Endothelial cell of umbilical vein (primary cell): ENCODE measurements around the gene GLTP. TPM values are rescaled to one million over a fixed set of nuclear protein-coding genes. Genes with fewer than 3 reads are reported as not detected.

Experiments
- BruUV-seq: library from RNA; stranded (reverse); fragments of 400-500 nt; replicated peaks from 2 replicates; lab custom pipeline; 2021; lab: Mats Ljungman, UMichigan
- CTCF ChIA-PET: fragments of 300-600, 350-600 bp; sonication (Branson Sonifier 250); formaldehyde crosslinking; loops from one replicate; lab custom pipeline; 2021; ENCODE audit warnings: antibody characterized with exemption, inconsistent platforms; lab: Charles Lee
- POLR2A ChIA-PET: fragments of 300-600, 350-600 bp; sonication (Branson Sonifier 250); formaldehyde crosslinking; loops from one replicate; lab custom pipeline; 2021; ENCODE audit warnings: antibody characterized with exemption, inconsistent platforms; lab: Charles Lee
- DNase-seq: peaks from one replicate; pipeline ENCODE4 v3.0.0-alpha.2; 2011; ENCODE audit warnings: low read depth, low spot score
- FAIRE-seq: peaks from 2 replicates; lab custom pipeline; 2011; peaks lifted over from hg19 to GRCh38; lab: Jason Lieb, UNC
- H2AFZ ChIP-seq: 2 replicates; pipeline ENCODE4 v1.6.0; 2012; ENCODE audit warnings: low read depth, low read length, control low read depth, inconsistent platforms
- H3K27ac ChIP-seq: 2 replicates; pipeline ENCODE4 v1.5.1; 2011; ENCODE audit warnings: low read depth, mild to moderate bottlenecking, control low read depth, low read length, moderate library complexity; ENCODE audit not compliant: insufficient read depth
- H3K27me3 ChIP-seq, 2 experiments: 2 replicates each; pipeline versions ENCODE4 v1.6.0 to v1.6.1; 2011; ENCODE audit warnings: low read length in 2 of 2, mixed read lengths in 1 of 2; ENCODE audit not compliant: control insufficient read depth in 2 of 2, insufficient read depth in 2 of 2
- H3K36me3 ChIP-seq, 2 experiments: 2 replicates in 1 of 2; 3 replicates in 1 of 2; pipeline ENCODE4 v1.5.1; 2011; ENCODE audit warnings: low read length in 2 of 2, mild to moderate bottlenecking in 1 of 2, moderate library complexity in 1 of 2; ENCODE audit not compliant: control insufficient read depth in 2 of 2, insufficient read depth in 2 of 2; ENCODE audit errors: extremely low read depth in 1 of 2
- H3K4me1 ChIP-seq: 3 replicates; pipeline ENCODE4 v1.5.1; 2011; ENCODE audit warnings: mild to moderate bottlenecking, low read length; ENCODE audit not compliant: control insufficient read depth, insufficient read depth; ENCODE audit errors: extremely low read depth
- H3K4me2 ChIP-seq: 2 replicates; pipeline ENCODE4 v1.6.1; 2011; ENCODE audit warnings: low read length, control low read depth, mixed read lengths; ENCODE audit not compliant: insufficient read depth
- H3K4me3 ChIP-seq, 3 experiments: fragments of 200-600 bp in 1 of 3; sonication (generic), shearing (Covaris generic) in 1 of 3; replicated peaks in 1 of 3; 2 replicates each; pipeline ENCODE4 v1.5.1; 2011 to 2016; ENCODE audit warnings: control low read depth in 3 of 3, low read length in 3 of 3, mild to moderate bottlenecking in 2 of 3, inconsistent platforms in 1 of 3, low read depth in 1 of 3, moderate library complexity in 1 of 3; ENCODE audit not compliant: insufficient read depth in 1 of 3
- H3K79me2 ChIP-seq: 2 replicates; pipeline ENCODE4 v1.6.0; 2012; ENCODE audit warnings: low read length, inconsistent platforms; ENCODE audit not compliant: control insufficient read depth, insufficient read depth
- H3K9ac ChIP-seq: replicated peaks from 2 replicates; pipeline ENCODE3; 2011; ENCODE audit warnings: low read length, control low read depth; ENCODE audit not compliant: insufficient read depth; ENCODE audit errors: extremely low read depth
- H3K9me1 ChIP-seq: replicated peaks from 3 replicates; pipeline ENCODE4 v1.6.0; 2011; ENCODE audit warnings: mild to moderate bottlenecking, low read length; ENCODE audit not compliant: control insufficient read depth, insufficient read depth; ENCODE audit errors: extremely low read depth
- H3K9me3 ChIP-seq: replicated peaks from 2 replicates; pipeline ENCODE4 v1.5.1; 2012; ENCODE audit warnings: low read length, inconsistent platforms; ENCODE audit not compliant: control insufficient read depth, insufficient read depth
- H4K20me1 ChIP-seq: replicated peaks from 2 replicates; pipeline ENCODE3; 2011; ENCODE audit warnings: mild to moderate bottlenecking, low read length; ENCODE audit not compliant: control insufficient read depth, insufficient read depth; ENCODE audit errors: extremely low read depth
- EZH2 ChIP-seq: IDR thresholded peaks from 2 replicates; pipeline ENCODE4 v1.6.1; 2012; ENCODE audit warnings: borderline replicate concordance, low read depth, mild to moderate bottlenecking, moderate library complexity, low read length, inconsistent platforms; ENCODE audit not compliant: severe bottlenecking
- FOS ChIP-seq: IDR thresholded peaks from 2 replicates; pipeline ENCODE4 v1.6.1; 2011; ENCODE audit warnings: mild to moderate bottlenecking, low read length, moderate library complexity, borderline replicate concordance; ENCODE audit not compliant: insufficient read depth
- GATA2 ChIP-seq: IDR thresholded peaks from 2 replicates; pipeline ENCODE4 v1.7.0; 2011; ENCODE audit warnings: low read depth, mild to moderate bottlenecking, moderate library complexity, mixed read lengths, low read length; ENCODE audit not compliant: insufficient read length, insufficient read depth
- JUN ChIP-seq: IDR thresholded peaks from 2 replicates; pipeline ENCODE4 v1.6.1; 2011; ENCODE audit warnings: borderline replicate concordance, low read depth; ENCODE audit not compliant: insufficient read length, insufficient read depth
- MAX ChIP-seq: IDR thresholded peaks from 2 replicates; pipeline ENCODE4 v1.6.1; 2011; ENCODE audit not compliant: insufficient read depth, insufficient read length
- MYC ChIP-seq: IDR thresholded peaks from one replicate; pipeline ENCODE4 v1.6.1; 2011; ENCODE audit warnings: mild to moderate bottlenecking, low read depth, low read length
- POLR2A ChIP-seq: IDR thresholded peaks from 2 replicates; pipeline ENCODE4 v1.6.1; 2012; ENCODE audit warnings: low read depth, mild to moderate bottlenecking, control low read depth, low read length
- POLR2AphosphoS5 ChIP-seq: IDR thresholded peaks from 2 replicates; pipeline ENCODE4 v1.6.1; 2012; ENCODE audit warnings: low read depth, mild to moderate bottlenecking, control low read depth, low read length, moderate library complexity; ENCODE audit not compliant: insufficient read depth
- dilution Hi-C: fragments of 300-500 bp; cut with MboI; formaldehyde crosslinking; loops from one replicate; pipeline ENCODE4 v1.15.0; 2019; ENCODE audit warnings: low sequenced_read_pairs; ENCODE audit not compliant: extremely low pct_ligation_motif_present
- intact Hi-C: fragments of 100-400 bp; cut with micrococcal nuclease; formaldehyde crosslinking; loops from one replicate; pipeline ENCODE4 v1.10.0; 2022
- polyA plus RNA-seq, 4 experiments: library from polyadenylated mRNA; depleted of rRNA in 3 of 4; stranded (reverse) in 3 of 4; unstranded in 1 of 4; fragments of >200 nt; gene quantifications; 2 replicates each; pipeline versions ENCODE4 v1.2.1 to v1.2.3, GENCODE V29; 2011 to 2012; ENCODE audit warnings: missing spikeins in 1 of 4
- total RNA-seq: library from RNA; stranded (reverse); gene quantifications from 2 replicates; pipeline ENCODE4 v1.2.3, GENCODE V29; 2021

Gene GLTP
- total and polyA plus RNA-seq, 2 donors (not counting 3 experiments of a cell fraction or from before 2014, with no cell fraction given), result 21.5 to 46.6 TPM

GRCh38 chr12:109920261-109920780 is 40.0 kb upstream of the GLTP start:
- Histone ChIP-seq H3K4me2 (no peak overlapping the region), H3K4me3 (no peak overlapping the region), H2AFZ (no peak overlapping the region), H3K27me3 (no peaks in the 10 kb centered on the region), H3K9ac (no peak overlapping the region), H3K4me1 (no peaks in the 10 kb centered on the region), H3K79me2 (no peaks in the 10 kb centered on the region), H3K27ac (no peak overlapping the region), H3K9me1 (no peaks in the 10 kb centered on the region), H3K9me3 (no peaks in the 10 kb centered on the region), H4K20me1 (no peaks in the 10 kb centered on the region), H3K36me3 (peaks cover 8 to 16% of the 10 kb centered on the region in 2 experiments)
- intact Hi-C loops, result no loop called here
- dilution Hi-C loops, result no loop called here
- POLR2A ChIA-PET, result no interaction called here
- TF ChIP-seq POLR2A (no peak), GATA2 (no peak), MYC (no peak), EZH2 (no peak), MAX (no peak), FOS (no peak), JUN (no peak), POLR2AphosphoS5 (no peak)
- BruUV-seq, result no TSS peak
- CTCF ChIA-PET, result interaction anchor here (1.0 to 1.7 kb wide), 4 partner anchors 8 to 75 kb away, joined by 3 to 9 read pairs (median 4); no protein-coding TSS in a partner anchor
- no peak for DNase-seq
- no peak for FAIRE-seq

DNA sequence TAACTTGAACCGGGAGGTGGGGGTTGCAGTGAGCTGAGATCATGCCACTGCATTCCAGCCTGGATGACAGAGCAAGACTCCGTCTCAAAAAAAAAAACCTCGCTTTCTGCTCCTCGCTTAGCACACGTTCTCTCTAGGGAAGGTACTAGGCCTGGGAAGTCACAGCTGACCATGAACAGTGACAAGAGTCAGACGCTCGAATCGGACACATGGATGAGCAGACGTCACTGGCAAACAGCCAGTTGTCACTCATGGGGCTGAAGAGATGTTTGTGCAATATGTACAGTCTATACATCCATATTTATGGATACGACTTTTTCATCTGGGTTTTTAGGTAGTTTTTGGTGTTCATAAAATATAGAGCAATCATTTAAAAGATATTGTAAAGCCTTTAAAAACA is 39.1 kb upstream of the GLTP start:
- CTCF ChIA-PET, result interaction anchor here (1.1 to 1.7 kb wide), 2 partner anchors 9 to 66 kb away, joined by 5 to 9 read pairs; no protein-coding TSS in a partner anchor

More for the DNA sequence above, 39.1 kb upstream of the GLTP start:
- Histone ChIP-seq H4K20me1 (no peaks in the 10 kb centered on the region), H3K4me2 (no peak overlapping the region), H3K4me1 (no peaks in the 10 kb centered on the region), H3K36me3 (peaks cover 15 to 25% of the 10 kb centered on the region in 2 experiments), H3K27ac (no peak overlapping the region), H3K79me2 (no peaks in the 10 kb centered on the region), H2AFZ (no peak overlapping the region), H3K9me3 (no peaks in the 10 kb centered on the region), H3K9ac (no peak overlapping the region), H3K9me1 (no peaks in the 10 kb centered on the region), H3K4me3 (no peak overlapping the region), H3K27me3 (no peaks in the 10 kb centered on the region)
- DNase-seq (no peak), FAIRE-seq (no peak)
- BruUV-seq, result no TSS peak
- POLR2A ChIA-PET, result no interaction called here
- dilution Hi-C loops (no loop called here), intact Hi-C loops (no loop called here)
- TF ChIP-seq JUN, result no peak
- no peak for TF ChIP-seq FOS
- no peak for TF ChIP-seq GATA2
- TF ChIP-seq POLR2A, result no peak
